HG03045 (cell line): ENCODE measurements around the gene IQSEC3.

Experiments
- ATAC-seq: cut with Tn5 transposase; IDR thresholded peaks from one replicate; pipeline ENCODE4 v1.9.1; 2021; ENCODE audit warnings: mild to moderate bottlenecking, moderate library complexity; ENCODE audit not compliant: unreplicated experiment

The IQSEC3 gene

DNA sequence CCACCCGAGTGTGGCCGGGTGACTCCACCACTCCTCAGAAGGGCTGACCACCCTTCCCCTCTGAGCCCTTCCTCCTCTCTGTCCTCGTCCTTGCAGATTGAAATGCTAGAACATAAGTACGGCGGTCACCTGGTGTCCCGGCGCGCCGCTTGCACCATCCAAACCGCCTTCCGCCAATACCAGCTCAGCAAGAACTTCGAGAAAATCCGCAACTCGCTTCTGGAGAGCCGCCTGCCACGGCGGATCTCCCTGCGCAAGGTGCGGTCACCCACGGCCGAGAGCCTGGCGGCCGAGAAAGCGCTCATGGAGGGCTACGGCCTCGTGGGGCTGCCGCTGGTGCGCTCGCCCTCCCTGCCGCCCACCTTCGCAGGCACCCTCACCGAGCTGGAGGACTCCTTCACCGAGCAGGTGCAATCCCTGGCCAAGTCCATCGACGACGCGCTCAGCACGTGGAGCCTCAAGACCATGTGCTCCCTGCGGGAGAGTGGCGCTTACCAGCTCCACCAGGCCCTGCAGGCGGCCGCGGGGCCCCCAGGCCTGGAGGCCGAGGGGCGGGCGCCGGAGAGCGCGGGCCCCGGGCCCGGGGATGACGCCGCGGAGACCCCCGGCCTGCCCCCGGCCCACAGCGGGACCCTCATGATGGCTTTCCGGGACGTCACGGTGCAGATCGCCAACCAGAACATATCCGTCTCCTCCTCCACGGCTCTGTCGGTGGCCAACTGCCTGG lies 71.8 kb downstream of the IQSEC3 start:
- no peak for ATAC-seq

DNA sequence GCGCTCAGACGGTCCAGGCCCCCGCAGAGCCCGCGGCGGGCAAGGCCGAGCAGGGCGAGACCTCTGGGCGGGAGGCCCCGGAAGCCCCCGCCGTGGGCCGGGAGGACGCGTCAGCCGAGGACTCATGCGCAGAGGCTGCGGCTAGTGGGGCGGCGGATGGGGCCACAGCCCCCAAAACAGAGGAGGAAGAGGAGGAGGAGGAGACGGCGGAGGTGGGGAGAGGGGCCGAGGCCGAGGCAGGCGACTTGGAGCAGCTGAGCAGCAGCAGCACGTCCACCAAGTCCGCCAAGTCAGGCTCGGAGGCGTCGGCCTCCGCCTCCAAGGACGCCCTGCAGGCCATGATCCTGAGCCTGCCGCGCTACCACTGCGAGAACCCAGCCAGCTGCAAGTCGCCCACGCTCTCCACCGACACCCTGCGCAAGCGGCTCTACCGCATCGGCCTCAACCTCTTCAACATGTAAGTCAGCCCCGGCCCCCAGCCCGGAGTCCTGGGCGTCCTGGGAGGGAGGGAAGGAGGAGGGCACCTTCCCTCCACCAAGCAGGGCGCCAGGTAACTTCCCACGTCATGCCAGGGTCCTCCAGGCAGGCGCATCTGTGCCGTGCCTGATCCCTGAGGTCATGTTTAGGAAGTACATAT lies 72.4 kb downstream of the IQSEC3 start:
- ATAC-seq: no peak

DNA sequence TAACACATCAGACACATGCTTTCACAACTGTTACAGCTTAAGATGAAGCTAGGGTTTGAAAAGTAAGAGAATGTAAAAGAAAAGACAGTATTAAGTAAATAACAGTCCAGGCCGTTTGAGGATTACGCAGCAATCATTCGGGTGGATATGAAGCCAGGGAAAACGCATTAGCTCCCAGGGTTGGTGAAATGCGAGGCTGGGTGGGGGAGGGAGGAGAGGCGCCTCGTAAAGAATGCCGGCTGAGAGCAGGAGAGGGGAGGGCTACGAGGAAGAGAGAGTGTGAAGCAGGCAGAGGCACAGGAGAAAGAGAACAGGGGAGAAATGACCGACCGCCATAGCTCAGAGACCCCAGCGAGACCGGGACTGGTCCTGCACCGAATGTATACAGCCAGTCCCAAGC lies 73.0 kb downstream of the IQSEC3 start:
- no peak for ATAC-seq

DNA sequence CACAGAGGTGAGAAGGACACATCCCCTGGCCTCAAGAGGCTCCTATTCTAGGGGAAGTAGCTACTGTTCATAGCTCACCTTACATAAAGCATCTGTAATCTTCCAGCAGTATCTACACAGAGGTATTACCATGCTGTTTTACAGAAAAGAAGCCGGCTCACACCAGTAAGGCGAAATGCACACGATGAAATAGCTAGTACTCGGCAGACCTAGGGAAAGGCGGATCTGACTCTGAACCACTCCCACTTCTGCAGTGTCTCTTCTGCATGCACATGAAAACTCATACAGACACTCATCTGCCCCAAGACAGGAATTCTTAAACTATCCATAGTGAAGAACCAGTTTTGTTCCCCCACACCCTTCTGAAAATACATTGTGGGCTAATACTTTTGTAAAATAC lies 73.6 kb downstream of the IQSEC3 start:
- no peak for ATAC-seq

DNA sequence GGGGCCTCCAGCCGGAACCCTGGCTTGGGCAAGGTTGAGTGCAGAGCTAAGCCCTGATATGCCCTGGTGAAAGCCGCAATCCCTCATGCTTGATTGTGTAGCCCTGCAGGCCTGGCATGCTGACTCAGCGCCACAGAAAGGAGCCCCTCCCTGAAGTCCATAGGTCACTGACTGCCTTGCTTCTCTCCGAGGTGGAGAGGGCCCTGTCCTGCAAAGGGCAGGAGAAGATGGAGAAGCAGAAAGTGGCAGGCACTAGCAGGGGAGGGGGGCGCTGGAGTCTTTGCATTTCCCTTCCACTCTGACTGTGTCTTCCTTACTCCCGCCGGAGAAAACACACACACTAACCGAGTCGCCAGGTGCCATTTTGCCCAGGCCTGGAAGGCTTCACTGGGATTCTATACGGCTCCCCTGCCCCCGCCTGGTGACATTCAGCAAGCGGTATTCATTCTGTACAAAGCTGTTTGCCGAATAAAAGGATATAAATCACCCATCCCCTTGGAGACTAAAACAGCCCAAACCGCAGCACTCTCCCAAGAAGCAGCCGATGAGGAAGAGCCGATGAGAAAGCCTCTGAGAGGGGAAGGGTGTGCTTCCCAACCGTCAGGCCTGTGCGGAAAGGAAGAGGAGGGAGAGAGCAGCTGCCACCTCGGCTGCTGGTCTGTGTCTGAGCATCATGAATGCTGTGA lies 77.5 kb downstream of the IQSEC3 start:
- ATAC-seq: no peak

DNA sequence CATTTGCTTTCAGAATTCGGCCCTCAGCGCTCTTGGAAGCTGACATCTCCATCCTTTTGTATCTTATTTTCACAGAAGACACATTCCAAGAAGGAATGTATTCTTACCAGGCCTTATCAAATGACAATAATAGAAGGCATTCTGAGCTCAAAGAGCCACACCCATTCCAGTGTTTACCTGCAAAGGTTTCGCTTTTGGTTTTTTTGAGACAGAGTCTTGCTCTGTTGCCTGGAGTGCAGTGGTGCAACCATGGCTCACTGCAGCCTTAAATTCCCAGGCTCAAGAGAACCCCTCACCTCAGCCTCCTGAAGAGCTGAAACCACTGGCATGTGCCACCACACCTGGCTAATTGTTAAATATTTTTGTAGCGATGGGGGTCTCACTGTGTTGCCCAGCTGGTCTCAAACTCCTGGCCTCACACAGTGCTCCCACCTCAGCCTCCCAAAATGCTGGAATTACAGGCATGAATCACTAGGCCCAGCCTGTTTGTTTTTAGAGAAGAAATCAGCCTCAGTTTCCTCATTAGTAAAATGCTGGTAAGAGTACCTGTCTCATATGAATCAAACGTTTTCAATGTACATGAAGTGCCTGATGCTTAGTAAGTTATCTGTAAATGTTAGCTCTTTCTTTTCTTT lies 78.2 kb downstream of the IQSEC3 start:
- no peak for ATAC-seq

DNA sequence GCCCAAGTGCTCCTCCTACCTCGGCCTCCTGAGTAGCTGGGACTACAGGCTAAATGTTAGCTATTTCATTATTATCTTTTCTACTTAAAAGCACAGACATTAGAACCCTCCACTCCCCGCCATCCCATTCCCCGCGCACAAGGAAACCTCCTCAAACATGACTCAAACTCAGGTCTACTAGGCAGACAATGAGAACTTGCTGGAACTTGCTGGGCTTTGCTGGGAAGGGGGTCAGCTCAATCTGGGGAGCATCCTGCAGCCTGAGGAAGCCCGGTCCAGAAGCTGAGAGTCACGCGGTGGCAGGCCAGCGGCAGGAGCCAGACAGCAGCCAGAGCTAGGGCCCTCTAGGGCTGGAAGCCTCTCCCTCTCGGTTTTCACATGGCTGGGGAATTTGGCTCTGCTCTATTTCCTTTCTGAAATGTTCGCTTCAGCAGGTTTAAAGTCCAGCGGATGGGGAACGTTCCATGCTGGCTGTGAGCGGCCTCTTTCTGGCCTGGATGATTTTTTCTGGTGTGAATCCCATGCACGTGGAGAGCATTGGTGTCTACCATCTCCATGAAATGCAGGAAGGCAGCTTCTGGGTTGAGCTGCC lies 78.9 kb downstream of the IQSEC3 start:
- no peak for ATAC-seq

DNA sequence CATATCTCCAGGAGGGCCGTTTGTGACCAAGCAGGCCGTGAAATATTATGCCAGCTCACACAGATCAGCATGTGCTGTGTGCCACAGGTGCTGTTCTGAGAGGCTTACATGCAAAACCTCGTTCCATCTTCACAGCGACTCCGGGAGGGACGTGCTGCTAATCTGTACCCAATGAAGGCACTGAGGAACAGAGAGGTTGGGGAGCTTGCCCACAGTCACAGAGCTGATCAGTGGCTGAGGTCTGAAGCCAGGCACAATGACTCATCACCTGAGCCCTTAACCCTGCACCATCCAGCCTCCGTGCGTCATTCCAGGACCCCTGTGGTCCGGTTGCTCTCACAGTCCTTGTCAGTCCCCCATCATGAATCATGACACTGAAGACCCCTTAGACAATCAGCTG lies 80.7 kb downstream of the IQSEC3 start:
- no peak for ATAC-seq

DNA sequence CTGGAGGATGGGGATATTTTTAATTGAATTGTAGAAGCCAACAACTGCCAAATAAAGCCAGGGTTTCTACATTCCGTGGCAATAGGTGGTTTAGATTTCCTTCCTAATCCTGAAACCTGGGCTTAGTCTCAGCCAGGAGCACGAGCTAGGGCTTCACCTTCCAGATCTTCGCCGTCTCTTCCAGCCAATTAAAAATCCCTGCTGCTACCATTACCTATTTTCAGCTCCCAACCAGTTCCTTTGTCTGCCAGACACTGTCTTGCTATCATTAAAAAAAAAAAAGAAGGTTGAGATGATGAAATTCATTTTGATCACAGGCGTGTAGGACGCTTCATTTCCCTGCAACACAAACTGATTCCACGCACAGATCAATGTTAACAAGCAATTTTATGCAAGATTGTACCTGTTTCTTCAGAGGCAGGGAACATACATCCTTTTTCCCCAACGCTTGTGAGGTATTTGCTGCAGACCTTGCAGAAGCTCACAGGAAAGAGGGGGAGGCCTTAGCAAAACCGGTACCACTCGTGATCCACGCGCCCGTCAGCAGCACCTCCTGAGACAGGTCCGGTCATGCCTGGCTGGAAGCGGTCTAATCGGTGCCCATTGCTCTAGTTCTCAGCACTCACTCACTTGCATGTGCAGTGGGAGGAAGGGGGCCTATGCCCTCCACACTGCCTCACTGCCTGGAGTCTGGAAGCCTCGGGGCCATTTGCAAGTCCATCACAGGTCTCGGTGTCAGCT lies 82.3 kb downstream of the IQSEC3 start:
- no peak for ATAC-seq

DNA sequence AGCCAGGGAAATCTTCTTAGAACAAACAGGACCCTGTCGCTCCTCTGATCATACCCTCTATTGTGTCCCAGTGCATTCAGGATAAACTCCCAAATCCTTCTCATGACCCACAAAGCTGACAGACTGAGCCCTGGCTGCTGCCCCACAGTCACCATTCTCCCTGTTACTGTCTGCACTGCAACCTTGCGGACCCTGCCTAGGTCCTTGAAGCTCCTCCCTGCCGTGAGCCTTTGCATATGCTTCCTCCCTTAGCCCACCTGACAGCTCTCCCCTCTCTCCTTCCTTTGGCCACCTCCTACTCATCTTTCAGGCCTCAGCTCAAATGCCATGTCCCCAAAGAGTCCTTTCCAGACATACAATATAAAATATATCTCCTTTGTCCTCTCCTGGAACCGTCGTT lies 85.0 kb downstream of the IQSEC3 start:
- ATAC-seq: no peak

DNA sequence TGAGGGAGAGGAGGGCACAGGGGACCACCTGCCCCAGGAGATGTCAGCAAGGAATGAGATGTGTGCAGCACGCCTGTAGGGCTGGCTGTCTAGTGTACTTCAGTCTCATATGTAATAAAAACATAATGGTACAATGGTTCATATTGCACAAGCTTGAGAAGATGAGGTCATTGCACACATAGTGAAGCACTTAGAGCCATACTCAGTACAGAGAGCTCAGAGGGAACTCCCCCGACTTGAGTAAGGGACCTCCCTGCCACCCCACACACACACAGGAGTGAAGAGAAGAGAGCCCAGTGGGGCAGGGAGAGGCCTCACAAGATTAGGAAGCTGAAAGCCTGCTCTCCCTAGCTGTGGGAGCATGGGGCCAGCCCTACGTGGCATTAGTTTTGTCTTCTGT lies 85.9 kb downstream of the IQSEC3 start:
- no peak for ATAC-seq

DNA sequence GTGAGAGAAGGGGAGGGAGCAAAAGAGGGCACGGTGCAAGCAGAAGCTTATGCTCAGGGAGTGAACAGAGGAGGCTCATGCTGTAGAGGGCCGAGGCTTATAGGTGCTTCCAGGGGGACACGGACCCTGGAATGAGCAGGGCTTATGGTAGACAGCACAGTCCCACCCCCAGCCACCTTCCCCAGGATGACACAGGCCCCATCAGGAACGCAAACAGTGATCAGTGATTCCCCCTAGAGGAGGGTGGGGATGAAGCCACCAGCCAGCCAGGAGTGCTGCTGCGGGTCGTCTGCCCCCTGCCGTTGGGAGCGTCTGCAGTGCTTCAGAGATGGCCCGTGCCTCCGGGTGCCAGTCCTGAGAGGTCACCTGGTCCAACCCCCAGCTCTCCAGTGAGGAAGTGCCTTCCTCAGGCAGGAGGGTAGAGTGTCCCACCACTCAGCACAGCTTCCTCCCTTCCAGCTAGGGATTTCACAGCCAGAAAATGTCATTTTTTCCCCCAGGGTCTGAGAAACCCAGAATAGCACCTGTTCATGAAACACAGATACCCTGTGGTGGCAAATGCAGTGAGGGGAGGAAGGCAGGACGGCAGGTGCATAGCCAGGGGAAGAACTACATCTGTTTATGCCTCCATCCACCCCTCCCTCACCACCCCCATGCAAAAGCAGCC lies 86.6 kb downstream of the IQSEC3 start:
- peak; percentile 48 for ATAC-seq

DNA sequence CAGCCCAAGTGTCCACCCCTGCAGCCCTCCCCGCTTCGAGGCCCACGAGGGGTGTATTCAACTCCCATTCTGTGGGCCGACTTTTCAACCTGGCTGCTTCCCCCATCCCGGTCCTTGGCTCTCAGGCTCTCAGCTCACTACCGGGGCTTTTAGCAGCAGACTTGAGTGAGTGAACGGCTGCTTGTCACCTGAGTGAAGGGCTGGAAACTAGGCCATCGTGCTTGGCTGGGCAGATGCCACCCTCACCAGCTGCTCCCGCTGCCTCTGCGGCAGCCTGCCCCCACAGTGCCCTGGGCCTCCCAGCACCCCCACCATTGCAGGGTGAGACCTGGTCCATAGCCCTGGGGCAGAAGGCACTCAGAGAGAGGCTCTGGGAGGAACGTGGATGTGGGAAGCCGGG lies 87.5 kb downstream of the IQSEC3 start:
- no peak for ATAC-seq

DNA sequence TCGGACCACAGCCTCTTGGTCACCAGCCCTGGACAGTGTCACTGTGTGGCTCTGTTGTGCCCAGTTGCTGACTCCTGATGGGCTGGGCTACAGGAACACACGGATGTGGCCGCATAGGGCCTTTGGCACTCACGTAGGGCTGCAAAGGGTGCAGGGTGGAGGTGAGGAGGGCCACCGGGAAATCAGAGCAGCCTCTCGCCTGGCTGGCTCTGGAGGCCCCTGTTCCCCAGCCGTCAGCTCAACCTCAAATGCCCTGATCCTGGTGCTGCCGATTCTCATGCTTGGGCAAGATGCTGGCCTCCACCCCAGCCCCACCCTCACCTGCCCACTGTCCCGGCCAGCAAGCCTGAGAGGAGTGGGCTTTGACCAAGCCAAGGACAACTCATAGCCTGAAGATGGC lies 88.4 kb downstream of the IQSEC3 start:
- ATAC-seq: no peak

DNA sequence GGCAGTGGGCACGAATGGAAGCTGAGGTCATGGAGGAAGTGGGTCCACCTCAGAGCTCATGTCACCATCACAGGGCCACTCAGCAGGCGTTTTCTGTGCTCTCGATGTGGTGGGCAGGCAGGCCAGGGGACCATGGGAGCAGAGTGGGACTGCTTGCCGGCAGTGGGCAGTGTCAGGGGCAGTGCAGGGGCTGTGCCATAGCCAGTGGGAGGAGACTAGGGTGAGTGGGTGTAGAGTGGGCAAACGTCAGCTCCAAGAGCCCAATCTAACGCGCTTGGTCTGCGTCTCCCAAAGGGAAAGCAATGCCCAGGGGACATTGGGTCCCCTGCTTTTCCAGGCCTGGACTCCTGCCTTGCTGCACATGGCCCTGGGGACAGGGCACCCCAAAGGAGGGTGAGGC lies 89.1 kb downstream of the IQSEC3 start:
- no peak for ATAC-seq

DNA sequence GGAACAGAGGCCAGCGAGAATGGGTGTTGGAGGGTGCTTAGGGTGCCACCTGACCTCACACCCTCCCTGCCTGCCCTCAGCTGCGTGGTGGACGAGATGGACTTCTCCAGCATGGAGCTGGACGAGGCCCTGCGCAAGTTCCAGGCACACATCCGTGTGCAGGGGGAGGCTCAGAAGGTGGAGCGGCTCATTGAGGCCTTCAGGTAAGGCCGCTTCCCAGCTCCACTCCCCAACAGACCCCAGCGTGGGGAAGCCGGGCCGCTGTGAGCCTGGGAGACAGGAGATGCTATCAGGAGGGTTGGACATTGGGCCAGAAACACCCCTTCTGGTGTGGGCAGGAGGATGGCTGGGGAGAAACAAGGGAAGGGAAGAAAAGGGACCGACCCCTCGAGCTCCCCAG lies 90.4 kb downstream of the IQSEC3 start:
- no peak for ATAC-seq

DNA sequence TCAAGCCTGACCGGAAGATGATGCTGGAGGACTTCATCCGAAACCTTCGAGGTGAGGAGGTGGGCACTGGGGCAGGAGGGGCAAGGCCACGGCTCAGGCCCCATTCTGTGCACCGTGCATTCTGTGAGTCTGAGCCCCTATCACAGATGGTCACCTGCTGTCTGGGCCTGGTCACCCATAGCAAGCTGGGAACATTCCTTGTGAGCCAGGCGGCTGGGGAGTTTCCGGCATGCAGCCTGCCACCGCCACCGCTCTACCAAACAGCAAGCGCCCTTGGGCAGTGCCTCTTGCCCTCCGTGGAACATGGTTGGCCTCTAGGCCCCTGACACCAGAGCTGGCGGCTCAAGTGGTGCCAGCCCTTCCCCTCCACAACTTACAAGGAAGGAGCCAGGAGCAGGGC lies 91.1 kb downstream of the IQSEC3 start:
- no peak for ATAC-seq

DNA sequence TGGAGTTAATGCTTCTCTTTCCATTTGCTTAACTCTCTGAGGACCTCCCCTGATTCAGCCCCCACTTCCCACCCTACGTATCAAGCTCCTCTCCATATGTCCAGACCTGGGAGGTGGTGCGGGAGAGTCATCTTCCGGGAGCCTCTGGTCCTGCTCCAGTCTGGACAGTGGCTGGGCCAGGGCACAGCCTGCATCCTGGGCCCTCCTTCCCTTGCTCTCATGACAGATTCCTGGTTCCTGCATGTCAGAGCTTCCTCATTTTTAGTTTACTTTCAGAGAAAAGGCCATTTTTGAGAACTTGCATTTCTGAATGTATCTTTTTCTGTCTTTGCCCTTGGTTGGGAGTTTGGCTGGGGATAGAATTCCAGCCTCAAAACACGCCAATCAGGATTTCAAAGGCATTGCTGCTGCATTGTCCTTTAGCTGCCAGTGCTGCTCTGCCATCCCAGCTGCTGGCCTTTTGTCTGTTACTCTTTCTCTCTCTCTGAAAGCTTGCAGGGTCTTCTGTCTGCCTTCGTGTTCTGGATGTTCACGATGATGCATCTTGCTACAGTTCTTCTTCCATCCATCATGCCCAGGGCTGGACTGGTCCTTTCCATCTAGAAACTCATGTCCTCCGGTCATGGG lies 92.7 kb downstream of the IQSEC3 start:
- no peak for ATAC-seq

DNA sequence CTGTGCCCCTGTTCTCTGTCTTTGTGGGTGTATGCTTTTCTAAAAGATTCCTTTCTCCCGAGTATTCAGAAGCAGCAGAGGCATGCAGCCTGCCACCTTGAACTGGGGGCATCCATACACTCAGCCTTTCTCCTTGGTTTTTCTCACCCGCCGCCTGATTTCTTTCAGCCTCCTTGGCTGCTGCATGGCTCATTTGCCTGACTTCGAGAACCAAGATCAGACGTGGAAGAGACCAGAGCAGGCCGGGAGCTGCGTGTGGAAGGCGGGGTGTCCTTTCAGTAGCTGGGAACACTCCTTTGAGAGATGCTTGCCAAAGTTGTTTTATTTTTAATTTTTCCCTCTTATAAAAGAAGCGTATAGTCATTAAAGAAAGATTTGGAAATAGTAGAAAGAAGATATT lies 94.3 kb downstream of the IQSEC3 start:
- ATAC-seq: no peak

DNA sequence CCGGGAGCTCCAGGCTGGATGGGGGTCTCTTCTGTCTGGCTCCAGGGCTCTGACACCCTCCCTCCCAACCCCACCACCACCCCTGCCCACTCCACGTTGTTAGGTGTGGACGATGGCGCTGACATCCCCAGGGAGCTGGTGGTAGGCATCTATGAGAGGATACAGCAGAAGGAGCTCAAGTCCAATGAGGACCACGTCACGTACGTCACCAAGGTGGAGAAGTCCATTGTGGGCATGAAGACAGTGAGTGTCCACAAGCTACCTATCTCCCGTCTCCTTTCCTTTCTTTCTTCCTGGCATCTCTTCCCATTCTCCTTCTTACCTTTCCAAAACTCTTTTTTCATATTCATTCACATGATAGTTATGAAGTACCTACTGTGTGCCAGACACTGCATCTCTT lies 95.3 kb downstream of the IQSEC3 start:
- no peak for ATAC-seq
